Activated T-helper 2 cell treated with anti-CD3 and anti-CD28 coated beads, Interferon-gamma antibody, Interleukin-2, Interleukin-4, amounts not matched to agents 10 μg/mL and 5 μg/mL and 100 μg/mL, durations not matched to agents 14 hours and 24 hours and 36 hours (primary cell): ENCODE results near the gene TERT. TPM values are rescaled to one million over a fixed set of nuclear protein-coding genes. Genes with fewer than 3 reads are reported as not detected.

ENCODE experiments used
- DNase-seq: peaks from one replicate; pipeline ENCODE4 v3.0.0; 2021; ENCODE audit warnings: low spot score
- H3K27ac Mint-ChIP-seq: one replicate; pipeline ENCODE4 v1.8.0; 2021; ENCODE audit warnings: mixed read lengths
- H3K27me3 Mint-ChIP-seq: one replicate; pipeline ENCODE4 v1.8.0; 2021; ENCODE audit warnings: low read depth, mixed read lengths
- H3K36me3 Mint-ChIP-seq: one replicate; pipeline ENCODE4 v1.8.0; 2021; ENCODE audit warnings: low read depth, mixed read lengths
- H3K4me1 Mint-ChIP-seq: one replicate; pipeline ENCODE4 v1.8.0; 2021; ENCODE audit warnings: low read depth, mixed read lengths
- H3K4me3 Mint-ChIP-seq: one replicate; pipeline ENCODE4 v1.8.0; 2021; ENCODE audit warnings: low read depth, mild to moderate bottlenecking, moderate library complexity, mixed read lengths
- H3K9me3 Mint-ChIP-seq: one replicate; pipeline ENCODE4 v1.8.0; 2021; ENCODE audit warnings: mixed read lengths
- intact Hi-C: fragments of 100-400 bp; cut with micrococcal nuclease; formaldehyde crosslinking; loops from one replicate; pipeline ENCODE4 v1.15.1; 2023
- total RNA-seq: library from RNA; stranded (reverse); gene quantifications from 2 replicates; pipeline ENCODE4 v1.2.3, GENCODE V29; 2022

Gene TERT
- total RNA-seq, 1 donor from 2014 or later = 12.0 TPM

GRCh38 chr5:1206521-1207412 is 88.1 kb downstream of the TERT start:
- intact Hi-C loops = no loop called here
- no peaks in the 10 kb centered on the region for H3K36me3 Mint-ChIP-seq
- no peaks in the 10 kb centered on the region for H3K4me1 Mint-ChIP-seq
- H3K27ac Mint-ChIP-seq = no peak overlapping the region
- H3K4me3 Mint-ChIP-seq = no peak overlapping the region
- H3K9me3 Mint-ChIP-seq = no peaks in the 10 kb centered on the region
- H3K27me3 Mint-ChIP-seq = no peaks in the 10 kb centered on the region
- DNase-seq = no peak

- no peak overlapping the region for H3K27ac Mint-ChIP-seq
- H3K36me3 Mint-ChIP-seq = no peaks in the 10 kb centered on the region
- intact Hi-C loops = no loop called here
- no peaks in the 10 kb centered on the region for H3K27me3 Mint-ChIP-seq
- H3K4me1 Mint-ChIP-seq = no peaks in the 10 kb centered on the region
- H3K4me3 Mint-ChIP-seq = no peak overlapping the region
- no peak for DNase-seq
- H3K9me3 Mint-ChIP-seq = no peaks in the 10 kb centered on the region
Observed at GRCh38 chr5:1205255-1206180, 89.3 kb downstream of the TERT start.

- Mint-ChIP-seq H3K27me3 (no peaks in the 10 kb centered on the region), H3K4me3 (no peak overlapping the region), H3K9me3 (no peaks in the 10 kb centered on the region), H3K27ac (no peak overlapping the region), H3K36me3 (no peaks in the 10 kb centered on the region), H3K4me1 (no peaks in the 10 kb centered on the region)
- intact Hi-C loops = no loop called here
- no peak for DNase-seq
Observed at GRCh38 chr5:1204693-1205242, 90.1 kb downstream of the TERT start.

DNA sequence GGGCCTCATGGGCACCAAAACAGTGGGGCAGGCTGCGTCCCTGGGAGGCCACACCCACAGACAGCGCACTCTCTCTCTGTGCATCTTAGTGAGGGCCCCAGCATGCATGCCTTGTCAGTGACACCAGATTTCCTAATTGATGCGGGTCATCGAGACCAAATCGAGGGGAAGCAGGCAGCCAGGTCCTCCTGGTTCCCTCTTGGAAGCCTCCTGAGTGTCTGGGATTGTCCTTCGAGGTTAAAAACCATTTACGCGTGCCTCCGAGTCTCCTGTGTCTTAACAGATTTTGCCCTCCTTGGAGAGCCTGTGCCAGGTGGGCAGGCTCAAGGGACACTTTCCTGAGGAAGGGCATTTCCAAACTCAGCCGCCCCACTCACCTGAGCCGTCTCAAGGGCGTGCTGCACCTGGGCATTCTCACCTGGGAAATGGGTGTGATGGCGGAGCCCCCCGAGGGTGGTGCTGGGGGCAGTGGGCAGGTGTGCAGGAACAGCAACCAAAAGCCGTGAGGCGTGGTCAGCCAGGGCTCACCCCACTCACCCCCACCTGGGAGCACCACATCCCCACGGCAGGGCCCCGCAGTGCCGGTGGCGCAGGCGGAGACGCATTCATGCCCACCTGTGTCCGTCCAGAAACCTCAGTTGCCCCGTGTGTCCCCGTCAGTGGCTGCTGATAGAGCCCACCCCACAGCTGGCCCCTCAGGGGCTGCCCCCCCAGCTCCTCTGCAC is 90.7 kb downstream of the TERT start:
- Mint-ChIP-seq H3K36me3 (no peaks in the 10 kb centered on the region), H3K4me3 (no peak overlapping the region), H3K9me3 (no peaks in the 10 kb centered on the region), H3K4me1 (no peaks in the 10 kb centered on the region), H3K27me3 (no peaks in the 10 kb centered on the region), H3K27ac (no peak overlapping the region)
- DNase-seq = no peak
- intact Hi-C loops = no loop called here

- intact Hi-C loops = no loop called here
- no peak overlapping the region for H3K27ac Mint-ChIP-seq
Observed at GRCh38 chr5:1203311-1203967, 91.4 kb downstream of the TERT start.

More at GRCh38 chr5:1203311-1203967, 91.4 kb downstream of the TERT start:
- H3K4me3 Mint-ChIP-seq = no peak overlapping the region
- H3K27me3 Mint-ChIP-seq = no peaks in the 10 kb centered on the region
- H3K9me3 Mint-ChIP-seq = no peaks in the 10 kb centered on the region
- no peak for DNase-seq
- no peaks in the 10 kb centered on the region for H3K4me1 Mint-ChIP-seq
- no peaks in the 10 kb centered on the region for H3K36me3 Mint-ChIP-seq

Other genes starting within 250 kb of the TERT start
- gene SLC12A7, start 183.0 kb downstream of the TERT start, total RNA-seq = 31.1 and 31.9 TPM in 2 replicates
- gene SLC6A19, start 93.5 kb downstream of the TERT start, total RNA-seq = not detected in 2 replicates
- gene SLC6A18, start 69.7 kb downstream of the TERT start, total RNA-seq = not detected in 2 replicates
- gene CLPTM1L, start 50.0 kb upstream of the TERT start, total RNA-seq = 102 and 107 TPM in 2 replicates
- not detected in 2 replicates for gene SLC6A3, start 150.4 kb upstream of the TERT start, total RNA-seq
- 78.4 and 79.0 TPM in 2 replicates for gene LPCAT1, start 228.9 kb upstream of the TERT start, total RNA-seq